Activated T-cell treated with anti-CD3 and anti-CD28 coated beads, Interleukin-2, amount 50 U/mL, for 72 hours (primary cell): Measurements from ENCODE around the gene MTMR10. TPM values are rescaled to one million over a fixed set of nuclear protein-coding genes. Genes with fewer than 3 reads are reported as not detected.

Source experiments
- total RNA-seq, 2 donors: library from RNA; stranded (reverse); gene quantifications; one replicate each; pipeline ENCODE4 v1.2.3, GENCODE V29; 2022

MTMR10 gene
- total RNA-seq, 2 donors from 2014 or later: 22.3 to 24.3 TPM

Other genes starting within 250 kb of the MTMR10 start
- gene FAN1, start 87.7 kb downstream of the MTMR10 start, total RNA-seq: 10 to 100 TPM; 23.8 to 26.1 TPM
- not detected for gene TRPM1, start 110.1 kb upstream of the MTMR10 start, total RNA-seq